Left ventricle myocardium inferior (tissue), 1 donor: Measurements from ENCODE around the gene ELF5. TPM values are rescaled to one million over a fixed set of nuclear protein-coding genes. Genes with fewer than 3 reads are reported as not detected.

Experiments
- DNase-seq: peaks from one replicate; pipeline ENCODE4 v3.0.0-alpha.2; 2020
- H3K27ac ChIP-seq: fragments of 200-600 bp; replicated peaks from 2 replicates; pipeline ENCODE4 v1.8.0; 2021
- H3K27me3 ChIP-seq: fragments of 200-600 bp; 2 replicates; pipeline ENCODE4 v1.8.0; 2021; ENCODE audit warnings: low read depth
- H3K36me3 ChIP-seq: fragments of 200-600 bp; 2 replicates; pipeline ENCODE4 v1.8.0; 2021
- H3K4me1 ChIP-seq: fragments of 200-600 bp; 2 replicates; pipeline ENCODE4 v1.8.0; 2021
- H3K4me3 ChIP-seq: fragments of 200-600 bp; 2 replicates; pipeline ENCODE4 v1.8.0; 2021; ENCODE audit warnings: mild to moderate bottlenecking, moderate library complexity
- H3K9me3 ChIP-seq: fragments of 200-600 bp; replicated peaks from 2 replicates; pipeline ENCODE4 v1.8.0; 2021
- intact Hi-C: fragments of 100-400 bp; cut with micrococcal nuclease; formaldehyde crosslinking; loops from one replicate; pipeline ENCODE4 v1.11.0; 2022
- total RNA-seq: library from RNA; stranded (reverse); fragmentation: NEBNext Ultra II Directional; extraction: Animal tissue kit (Norgen Biotek cat#: 25700); gene quantifications from one replicate; pipeline ENCODE4 v1.2.1, GENCODE V29; 2021
- TF ChIP-seq, protein P1 (sequence below): fragments of 200-600 bp; IDR thresholded peaks from 2 replicates; pipeline ENCODE4 v1.8.0; 2021; ENCODE audit warnings: antibody characterized with exemption, mild to moderate bottlenecking, borderline replicate concordance
- donor health status: DM: no; HTN: yes; CAD: no; lungs with severe emphysema.

The ELF5 gene
- total RNA-seq, 1 donor from 2014 or later: not detected

GRCh38 chr11:34483106-34483874 is 30.3 kb downstream of the ELF5 start:
- no peaks in the 10 kb centered on the region for H3K36me3 ChIP-seq
- H3K4me1 ChIP-seq: no peaks in the 10 kb centered on the region
- H3K27me3 ChIP-seq: peaks cover 6% of the 10 kb centered on the region
- intact Hi-C loops: no loop called here
- no peak for DNase-seq
- TF ChIP-seq, protein P1, sequence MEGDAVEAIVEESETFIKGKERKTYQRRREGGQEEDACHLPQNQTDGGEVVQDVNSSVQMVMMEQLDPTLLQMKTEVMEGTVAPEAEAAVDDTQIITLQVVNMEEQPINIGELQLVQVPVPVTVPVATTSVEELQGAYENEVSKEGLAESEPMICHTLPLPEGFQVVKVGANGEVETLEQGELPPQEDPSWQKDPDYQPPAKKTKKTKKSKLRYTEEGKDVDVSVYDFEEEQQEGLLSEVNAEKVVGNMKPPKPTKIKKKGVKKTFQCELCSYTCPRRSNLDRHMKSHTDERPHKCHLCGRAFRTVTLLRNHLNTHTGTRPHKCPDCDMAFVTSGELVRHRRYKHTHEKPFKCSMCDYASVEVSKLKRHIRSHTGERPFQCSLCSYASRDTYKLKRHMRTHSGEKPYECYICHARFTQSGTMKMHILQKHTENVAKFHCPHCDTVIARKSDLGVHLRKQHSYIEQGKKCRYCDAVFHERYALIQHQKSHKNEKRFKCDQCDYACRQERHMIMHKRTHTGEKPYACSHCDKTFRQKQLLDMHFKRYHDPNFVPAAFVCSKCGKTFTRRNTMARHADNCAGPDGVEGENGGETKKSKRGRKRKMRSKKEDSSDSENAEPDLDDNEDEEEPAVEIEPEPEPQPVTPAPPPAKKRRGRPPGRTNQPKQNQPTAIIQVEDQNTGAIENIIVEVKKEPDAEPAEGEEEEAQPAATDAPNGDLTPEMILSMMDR: no peak
- no peak overlapping the region for H3K27ac ChIP-seq
- H3K9me3 ChIP-seq: no peaks in the 10 kb centered on the region
- H3K4me3 ChIP-seq: no peak overlapping the region

DNA sequence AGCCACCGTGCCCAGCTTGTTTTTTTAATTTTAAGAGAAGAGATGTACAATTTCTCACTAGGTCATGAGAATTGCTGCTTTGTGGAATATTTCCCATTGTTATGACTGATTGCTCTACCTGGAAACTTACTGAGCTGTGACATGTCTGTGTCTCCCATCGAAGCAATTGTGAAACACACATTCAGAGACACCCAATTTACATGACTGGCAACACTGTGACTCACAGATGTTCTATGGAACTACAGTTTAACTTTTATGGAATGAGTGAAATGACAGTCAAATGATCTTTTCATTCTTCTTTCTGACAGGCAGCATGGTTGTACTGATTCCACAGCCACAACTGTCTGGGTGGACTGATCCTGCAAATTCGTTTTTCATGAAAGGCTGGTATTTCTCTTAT is 32.3 kb downstream of the ELF5 start:
- no peak for DNase-seq
- intact Hi-C loops: no loop called here
- H3K4me3 ChIP-seq: no peak overlapping the region
- TF ChIP-seq, protein P1: no peak
- peaks cover 6% of the 10 kb centered on the region for H3K27me3 ChIP-seq
- H3K4me1 ChIP-seq: no peaks in the 10 kb centered on the region
- H3K9me3 ChIP-seq: no peaks in the 10 kb centered on the region
- H3K36me3 ChIP-seq: no peaks in the 10 kb centered on the region
- H3K27ac ChIP-seq: no peak overlapping the region

DNA sequence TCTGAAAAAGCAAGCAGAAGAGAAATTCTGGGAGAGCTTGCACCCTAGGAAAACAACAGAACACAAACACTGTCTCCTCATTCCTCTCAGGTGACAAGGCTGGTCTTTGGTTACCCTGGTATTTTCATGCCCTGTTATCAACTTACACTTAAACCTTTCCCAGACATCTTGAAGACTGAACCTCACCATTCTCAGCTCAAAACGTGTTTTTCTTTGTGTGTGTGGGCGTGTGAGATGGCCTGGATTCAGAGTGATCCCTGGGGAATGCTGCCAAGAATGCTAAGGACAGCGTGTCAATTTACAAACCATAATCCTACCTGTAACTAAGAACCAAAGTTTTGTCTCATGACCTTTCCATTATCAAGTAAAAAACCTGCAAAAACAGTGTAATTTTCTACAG is 33.3 kb downstream of the ELF5 start:
- intact Hi-C loops: no loop called here

GRCh38 chr11:34478845-34479663 is 34.5 kb downstream of the ELF5 start:
- Histone ChIP-seq H3K27me3 (peaks cover 6% of the 10 kb centered on the region), H3K4me1 (no peaks in the 10 kb centered on the region), H3K36me3 (peaks cover 7% of the 10 kb centered on the region), H3K4me3 (no peak overlapping the region), H3K27ac (no peak overlapping the region), H3K9me3 (no peaks in the 10 kb centered on the region)
- intact Hi-C loops: no loop called here
- TF ChIP-seq, protein P1: no peak
- no peak for DNase-seq

More for the DNA sequence above, 33.3 kb downstream of the ELF5 start:
- Histone ChIP-seq H3K27me3 (peaks cover 6% of the 10 kb centered on the region), H3K9me3 (no peaks in the 10 kb centered on the region), H3K4me3 (no peak overlapping the region), H3K36me3 (no peaks in the 10 kb centered on the region), H3K27ac (no peak overlapping the region), H3K4me1 (no peaks in the 10 kb centered on the region)
- TF ChIP-seq, protein P1: no peak
- no peak for DNase-seq

GRCh38 chr11:34476849-34477248 is 36.7 kb downstream of the ELF5 start:
- no peaks in the 10 kb centered on the region for H3K4me1 ChIP-seq
- H3K9me3 ChIP-seq: no peaks in the 10 kb centered on the region
- H3K36me3 ChIP-seq: peaks cover 28% of the 10 kb centered on the region
- DNase-seq: no peak
- intact Hi-C loops: no loop called here
- no peak overlapping the region for H3K27ac ChIP-seq
- H3K27me3 ChIP-seq: no peaks in the 10 kb centered on the region
- TF ChIP-seq, protein P1: no peak
- H3K4me3 ChIP-seq: no peak overlapping the region
